HUES48 (cell line): ENCODE measurements around the gene FBXO31.
"Not testable (repeated sequence)": the region's sequence is repeated elsewhere in the genome, so short reads cannot be mapped to it uniquely, and the experiment has no call there.

Experiments used
- H3K27ac ChIP-seq: one replicate; pipeline ENCODE4 v1.7.0; 2013; ENCODE audit warnings: low read depth, low read length, inconsistent platforms
- H3K27me3 ChIP-seq: 2 replicates; pipeline ENCODE4 v1.6.1; 2013; ENCODE audit warnings: mild to moderate bottlenecking, low read length; ENCODE audit not compliant: control insufficient read depth, insufficient read depth
- H3K36me3 ChIP-seq: 2 replicates; pipeline ENCODE4 v1.6.1; 2013; ENCODE audit warnings: low read length; ENCODE audit not compliant: control insufficient read depth, insufficient read depth
- H3K4me1 ChIP-seq: 2 replicates; pipeline ENCODE4 v1.6.1; 2013; ENCODE audit warnings: mild to moderate bottlenecking, low read length; ENCODE audit not compliant: control insufficient read depth, insufficient read depth
- H3K4me3 ChIP-seq: 2 replicates; pipeline ENCODE4 v1.5.1; 2013; ENCODE audit warnings: mild to moderate bottlenecking, low read depth, low read length
- H3K9ac ChIP-seq: 2 replicates; pipeline ENCODE4 v1.6.1; 2013; ENCODE audit warnings: mild to moderate bottlenecking, low read depth, low read length, moderate library complexity
- H3K9me3 ChIP-seq: 2 replicates; pipeline ENCODE4 v1.6.1; 2013; ENCODE audit warnings: low read length; ENCODE audit not compliant: control insufficient read depth, insufficient read depth

FBXO31 gene

DNA sequence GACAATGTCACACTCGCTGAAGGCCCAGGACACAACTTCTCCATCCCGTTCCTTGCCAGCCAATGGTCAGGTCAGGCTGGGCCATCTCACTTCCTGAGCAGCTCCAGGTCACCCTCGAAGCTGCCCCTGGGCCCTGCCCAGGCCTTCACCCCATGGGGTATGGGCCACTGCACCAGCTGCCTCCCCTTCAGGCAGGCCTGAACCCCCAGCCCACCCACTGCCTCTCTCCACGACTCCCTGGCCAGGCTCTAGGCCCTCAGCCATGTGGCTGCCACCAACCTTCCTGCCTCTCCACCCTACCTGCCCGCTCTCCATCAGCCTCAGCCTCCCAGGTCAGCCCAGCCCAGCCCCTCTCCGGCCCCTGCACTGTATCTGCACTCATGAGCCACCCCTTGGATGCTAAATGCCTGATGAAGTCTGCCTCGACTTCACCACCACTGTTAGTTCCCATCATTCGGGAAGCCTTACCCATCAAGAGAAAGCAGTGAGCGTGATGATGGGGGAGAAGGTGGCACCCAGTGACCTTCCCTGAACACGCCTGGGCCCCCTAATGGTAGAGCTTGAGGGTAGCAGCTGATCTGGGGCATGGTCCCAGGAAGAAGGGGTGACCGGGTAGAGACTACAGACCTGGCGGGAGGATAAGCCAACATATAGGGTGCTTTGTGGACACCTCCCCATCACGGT is 35.5 kb downstream of the FBXO31 start:
- H3K9ac ChIP-seq, result no peak overlapping the region
- H3K4me3 ChIP-seq, result no peak overlapping the region
- H3K36me3 ChIP-seq, result peaks cover 5% of the 10 kb centered on the region; the same call in 1 of the 2 replicates
- no peaks in the 10 kb centered on the region for H3K4me1 ChIP-seq
- no peaks in the 10 kb centered on the region for H3K27me3 ChIP-seq
- no peaks in the 10 kb centered on the region for H3K9me3 ChIP-seq
- no peak overlapping the region for H3K27ac ChIP-seq

DNA sequence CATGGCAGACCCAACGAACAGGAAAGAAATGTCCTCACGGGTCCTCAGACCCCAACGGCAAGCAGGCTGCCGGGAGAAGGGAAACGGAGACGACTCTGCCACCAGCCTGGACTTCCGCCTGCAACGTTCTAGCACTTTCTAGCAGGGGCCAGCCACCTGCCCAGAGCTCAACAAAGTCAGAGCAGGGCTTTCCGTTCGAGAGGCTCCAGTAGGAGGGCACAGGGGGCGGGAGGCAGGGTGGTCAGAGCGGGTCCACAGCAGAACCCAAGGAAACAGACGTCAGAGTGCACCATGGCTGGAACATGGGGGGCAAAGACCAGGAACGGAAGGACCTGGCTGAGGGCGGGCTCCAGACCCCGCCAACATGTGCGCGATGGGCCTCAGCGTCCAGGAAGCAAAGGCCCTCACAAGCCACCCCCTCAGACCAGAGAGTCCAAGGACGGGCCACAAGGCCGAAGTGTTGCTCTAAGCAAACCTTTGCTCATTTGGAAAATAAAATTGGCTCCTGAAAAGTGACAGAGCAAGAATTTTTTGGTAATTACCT is 37.0 kb downstream of the FBXO31 start:
- H3K27ac ChIP-seq, result no peak overlapping the region
- no peaks in the 10 kb centered on the region for H3K27me3 ChIP-seq
- H3K36me3 ChIP-seq, result peaks cover 20% of the 10 kb centered on the region
- H3K9ac ChIP-seq, result no peak overlapping the region
- H3K9me3 ChIP-seq, result no peaks in the 10 kb centered on the region
- H3K4me1 ChIP-seq, result no peaks in the 10 kb centered on the region
- no peak overlapping the region for H3K4me3 ChIP-seq

DNA sequence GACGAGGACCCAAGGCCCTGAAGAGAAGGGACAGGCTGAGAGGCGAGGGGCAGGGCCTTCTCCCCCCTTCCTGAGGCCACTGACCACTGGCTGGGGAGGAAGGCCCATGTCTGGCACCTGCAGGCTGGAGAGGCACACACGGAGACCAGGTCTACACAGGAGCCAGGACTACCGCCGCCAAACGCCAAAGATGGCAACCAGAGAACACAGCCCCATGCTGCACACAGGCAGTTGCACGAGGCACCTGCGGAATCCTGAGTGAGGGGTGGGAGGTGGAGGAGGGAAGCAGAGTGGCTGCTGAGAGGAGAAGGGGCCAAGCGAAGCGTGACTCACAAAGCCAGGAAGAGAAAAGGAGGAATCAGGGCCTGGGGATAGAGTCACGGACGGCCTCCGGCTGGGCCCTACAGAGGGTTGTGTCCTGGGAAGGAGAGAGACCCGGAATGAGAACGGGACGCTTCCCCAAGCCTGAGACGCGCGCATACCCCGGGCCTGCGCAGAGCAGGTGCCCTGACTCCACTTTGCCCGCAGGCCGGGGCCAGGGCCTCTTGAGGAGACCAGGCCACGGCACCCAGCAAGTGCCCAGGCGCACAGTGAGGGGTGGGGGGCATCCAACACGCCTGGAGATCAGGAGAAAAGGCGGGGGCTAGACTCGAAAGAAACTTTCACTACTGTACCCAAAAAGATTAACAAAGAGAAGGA is 37.7 kb downstream of the FBXO31 start:
- Histone ChIP-seq H3K27ac (no peak overlapping the region), H3K9ac (no peak overlapping the region), H3K4me3 (no peak overlapping the region), H3K36me3 (peaks cover 21% of the 10 kb centered on the region), H3K27me3 (no peaks in the 10 kb centered on the region), H3K4me1 (no peaks in the 10 kb centered on the region), H3K9me3 (no peaks in the 10 kb centered on the region)

DNA sequence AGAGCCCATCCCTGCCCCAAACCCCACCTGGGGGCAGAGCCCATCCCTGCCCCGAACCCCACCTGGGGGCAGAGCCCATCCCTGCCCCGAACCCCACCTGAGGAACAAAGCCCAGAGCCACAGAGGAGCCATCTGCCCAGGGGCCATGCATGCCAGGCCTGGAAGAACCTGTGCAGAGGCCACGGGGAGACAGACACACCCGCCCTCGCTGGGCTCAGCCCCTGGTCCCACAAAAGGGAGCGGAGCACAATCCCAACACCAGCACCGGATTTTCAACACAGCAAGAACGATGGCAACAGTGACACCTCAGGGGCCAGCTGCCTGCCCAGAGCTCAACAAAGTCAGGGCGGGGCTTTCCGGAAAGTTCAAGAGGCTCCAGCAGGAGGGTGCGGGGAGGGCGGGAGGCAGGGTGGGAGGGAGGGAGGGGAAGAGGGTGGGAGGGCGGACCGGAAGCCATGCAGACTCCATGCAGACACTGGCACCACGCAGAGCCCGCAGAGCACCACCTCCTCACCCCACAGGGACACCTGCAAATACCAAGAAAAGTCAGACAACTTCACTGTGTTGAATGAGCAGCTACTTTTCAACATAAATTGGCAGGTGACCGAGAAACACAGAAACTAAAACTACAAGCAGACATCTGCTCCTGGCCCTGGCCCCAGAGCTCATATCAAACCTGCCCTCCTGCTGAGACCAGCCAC is 38.5 kb downstream of the FBXO31 start:
- no peak overlapping the region for H3K9ac ChIP-seq
- H3K27ac ChIP-seq, result no peak overlapping the region
- H3K4me3 ChIP-seq, result no peak overlapping the region
- H3K36me3 ChIP-seq, result peaks cover 21% of the 10 kb centered on the region
- no peaks in the 10 kb centered on the region for H3K4me1 ChIP-seq
- H3K27me3 ChIP-seq, result no peaks in the 10 kb centered on the region
- H3K9me3 ChIP-seq, result no peaks in the 10 kb centered on the region

DNA sequence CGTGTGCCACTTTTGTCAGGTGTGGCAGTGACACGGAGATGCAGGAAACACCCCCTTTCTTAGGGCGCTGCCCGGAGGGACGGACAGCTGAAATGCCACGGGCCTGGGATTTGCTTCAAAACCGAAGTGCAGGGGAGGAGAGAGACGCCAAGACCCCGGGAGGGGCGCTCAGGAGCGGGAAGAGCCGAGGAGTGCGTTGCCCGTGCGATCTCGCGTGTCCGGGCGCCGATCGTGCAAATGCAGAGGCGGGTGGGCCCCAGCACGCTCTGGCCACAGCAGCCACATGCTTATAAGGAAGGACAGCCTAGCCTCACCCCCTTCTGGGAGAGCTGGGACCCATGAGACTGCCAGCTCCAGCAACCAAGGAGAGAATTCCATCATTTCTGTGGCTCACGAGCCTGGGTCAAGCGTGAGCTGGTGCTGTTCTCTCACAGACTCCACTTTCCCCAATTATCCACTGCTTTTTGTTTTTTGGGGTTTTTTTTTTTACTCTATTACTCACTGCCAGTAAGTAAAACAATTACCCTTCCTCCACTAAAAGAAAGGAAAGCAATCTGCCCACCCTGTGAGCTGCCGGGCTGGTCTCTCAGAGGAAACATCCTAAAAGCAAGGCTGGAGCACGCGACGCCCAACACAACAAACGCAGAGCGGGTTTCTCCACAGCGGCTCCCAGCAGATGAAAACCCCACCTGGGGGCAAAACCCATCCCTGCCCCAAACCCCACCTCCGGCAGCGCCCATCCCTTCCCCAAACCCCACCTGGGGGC is 39.2 kb downstream of the FBXO31 start:
- Histone ChIP-seq H3K4me3 (no peak overlapping the region), H3K9me3 (no peaks in the 10 kb centered on the region), H3K27ac (no peak overlapping the region), H3K36me3 (peaks cover 22% of the 10 kb centered on the region), H3K4me1 (no peaks in the 10 kb centered on the region), H3K9ac (no peak overlapping the region; the same call in 1 of the 2 replicates), H3K27me3 (no peaks in the 10 kb centered on the region)

DNA sequence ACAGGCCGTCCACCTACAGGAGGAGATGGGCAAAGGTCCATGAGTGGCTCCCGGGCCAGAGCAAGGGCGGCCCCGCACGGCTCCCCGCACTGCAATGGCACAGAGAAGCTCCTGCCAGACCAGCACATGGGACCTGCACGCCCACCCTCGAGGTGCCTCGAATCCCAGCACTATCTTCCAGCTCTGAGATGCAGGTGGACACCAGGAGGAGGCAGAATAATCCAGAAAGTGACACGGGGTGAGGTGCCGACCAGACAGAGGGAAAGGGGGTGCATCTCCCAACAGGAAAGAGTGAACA is 39.9 kb downstream of the FBXO31 start:
- no peaks in the 10 kb centered on the region for H3K27me3 ChIP-seq
- no peak overlapping the region for H3K4me3 ChIP-seq
- H3K36me3 ChIP-seq, result peaks cover 29% of the 10 kb centered on the region
- no peak overlapping the region for H3K9ac ChIP-seq
- H3K27ac ChIP-seq, result no peak overlapping the region
- H3K9me3 ChIP-seq, result no peaks in the 10 kb centered on the region
- no peaks in the 10 kb centered on the region for H3K4me1 ChIP-seq

DNA sequence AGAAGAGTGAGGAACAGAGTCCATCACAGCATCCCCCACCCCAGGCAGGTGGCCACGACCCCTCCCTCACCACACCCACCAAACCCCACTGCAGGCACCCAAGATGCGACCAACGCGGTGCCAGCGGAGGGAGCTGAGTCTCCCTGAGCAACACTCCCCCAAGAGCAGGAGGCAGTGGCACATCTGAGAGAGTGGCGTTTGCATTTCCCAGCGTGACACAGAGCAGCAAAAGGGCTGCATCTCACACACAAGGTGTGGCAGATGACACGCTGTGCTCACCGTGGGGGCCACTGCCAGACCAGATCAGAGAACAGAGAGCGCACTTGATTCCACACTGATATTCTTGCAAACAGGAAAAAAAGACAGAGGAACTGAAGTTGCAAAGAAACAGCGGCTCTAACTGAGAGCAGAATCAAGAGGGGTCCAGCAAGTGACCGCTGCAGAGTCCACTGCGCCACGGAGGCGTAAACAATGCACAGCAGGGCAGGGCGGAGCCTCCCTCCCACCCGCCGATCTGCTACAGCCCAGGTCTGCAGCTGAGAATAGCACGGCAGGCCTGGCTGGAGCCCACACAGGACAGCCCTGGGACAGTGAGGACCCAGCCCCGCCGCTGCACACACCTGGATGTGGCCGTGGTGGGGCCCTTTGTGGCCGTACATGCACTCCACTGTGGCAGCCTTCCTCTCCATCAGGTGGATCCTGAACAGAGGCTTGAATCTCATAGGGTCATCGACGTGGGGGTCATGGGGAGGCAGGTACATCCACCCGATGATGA is 40.4 kb downstream of the FBXO31 start:
- H3K9me3 ChIP-seq, result no peaks in the 10 kb centered on the region
- peaks cover 29% of the 10 kb centered on the region for H3K36me3 ChIP-seq
- H3K4me1 ChIP-seq, result no peaks in the 10 kb centered on the region
- H3K27me3 ChIP-seq, result no peaks in the 10 kb centered on the region
- no peak overlapping the region for H3K4me3 ChIP-seq
- no peak overlapping the region for H3K27ac ChIP-seq
- no peak overlapping the region for H3K9ac ChIP-seq

DNA sequence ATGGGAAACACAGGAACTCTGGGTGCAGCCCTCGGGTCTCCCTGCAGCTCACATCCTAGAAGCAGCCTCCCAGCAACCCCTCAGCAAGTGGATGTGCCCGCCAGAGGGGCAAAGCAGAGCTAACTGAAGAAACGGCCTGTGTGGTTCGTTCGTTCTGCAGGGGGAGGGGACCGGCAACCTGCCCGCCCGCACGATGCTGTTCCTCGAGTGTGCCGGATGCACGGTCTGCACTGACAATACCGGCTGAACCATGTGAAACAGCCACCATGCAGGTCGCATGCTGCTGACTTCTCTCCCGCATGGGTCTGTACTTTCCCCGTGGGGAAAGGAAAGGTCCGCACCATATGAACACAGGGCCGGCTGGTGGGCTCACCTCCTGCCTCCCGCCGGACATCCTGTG is 41.1 kb downstream of the FBXO31 start:
- Histone ChIP-seq H3K36me3 (peaks cover 29% of the 10 kb centered on the region), H3K4me3 (no peak overlapping the region), H3K4me1 (no peaks in the 10 kb centered on the region), H3K27ac (no peak overlapping the region), H3K27me3 (no peaks in the 10 kb centered on the region), H3K9ac (no peak overlapping the region), H3K9me3 (no peaks in the 10 kb centered on the region)

DNA sequence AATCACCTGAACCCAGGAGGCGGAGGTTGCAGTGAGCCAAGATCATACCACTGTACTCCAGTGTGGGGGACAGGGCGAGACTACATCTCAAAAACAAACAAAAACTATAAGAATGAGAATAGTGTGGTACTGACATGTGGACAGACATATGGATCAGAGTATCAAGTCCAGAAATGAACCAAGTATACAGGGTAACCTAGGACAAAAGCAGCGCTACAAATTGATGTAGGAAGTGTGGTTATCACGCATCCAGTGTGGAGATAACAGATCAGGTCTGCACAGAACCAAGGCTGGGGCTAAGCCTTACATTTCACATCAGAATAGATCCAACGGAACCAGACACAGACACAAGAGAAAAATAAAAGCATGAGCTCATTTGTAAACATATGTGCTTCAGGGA is 43.4 kb downstream of the FBXO31 start:
- H3K36me3 ChIP-seq, result peaks cover 27% of the 10 kb centered on the region
- no peaks in the 10 kb centered on the region for H3K27me3 ChIP-seq

DNA sequence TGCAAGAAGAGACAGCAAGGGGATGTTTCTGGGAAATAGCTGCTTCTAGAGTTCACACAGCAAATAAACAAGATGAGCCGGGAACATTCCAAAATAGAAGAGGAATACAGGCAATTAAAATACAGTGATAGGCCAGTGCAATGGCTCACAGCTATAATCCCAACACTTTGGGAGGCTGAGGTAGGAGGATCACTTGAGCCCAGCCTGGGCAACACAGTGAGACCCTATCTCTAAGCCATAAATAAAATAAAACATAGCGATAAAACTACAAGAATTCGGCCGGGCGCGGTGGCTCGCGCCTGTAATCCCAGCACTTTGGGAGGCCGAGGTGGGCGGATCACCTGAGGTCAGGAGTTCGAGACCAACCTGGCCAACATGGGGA is 43.9 kb downstream of the FBXO31 start:
- H3K36me3 ChIP-seq, result peaks cover 32% of the 10 kb centered on the region
- H3K27me3 ChIP-seq, H3K4me1 ChIP-seq, H3K9ac ChIP-seq, H3K4me3 ChIP-seq, H3K9me3 ChIP-seq, H3K27ac ChIP-seq: not testable (repeated sequence)

More for the DNA sequence above, 43.4 kb downstream of the FBXO31 start:
- Histone ChIP-seq H3K9me3 (no peaks in the 10 kb centered on the region), H3K27ac (no peak overlapping the region), H3K4me1 (no peaks in the 10 kb centered on the region), H3K9ac (no peak overlapping the region), H3K4me3 (no peak overlapping the region)
